ENCODE data around the gene RPTOR. TPM values are rescaled to one million over a fixed set of nuclear protein-coding genes. Genes with fewer than 3 reads are reported as not detected.
A peak's percentile ranks its signal among the peaks of the same experiment; 100 is the strongest.

RPTOR gene
- total RNA-seq, 3 donors from 2014 or later (not counting 1 experiment from before 2014, with no cell fraction given), result 49.2 to 63.6 (median 55.4) TPM

- Histone ChIP-seq H3K4me3 (ENCODE audit: low read length) (no peak overlapping the region), H3K4me1 (ENCODE audit: control insufficient read depth, insufficient read depth, low read length) (peaks cover 4% of the 10 kb centered on the region), H3K36me3 (ENCODE audit: control insufficient read depth, insufficient read depth, low read length) (no peaks in the 10 kb centered on the region), H3K27me3 (ENCODE audit: control insufficient read depth, insufficient read depth, low read length) (no peaks in the 10 kb centered on the region), H3K9me3 (ENCODE audit: control insufficient read depth, insufficient read depth, low read length) (no peaks in the 10 kb centered on the region), H3K27ac (ENCODE audit: low read length) (no peak overlapping the region)
- peak in 1 of 2 donors; percentile 44 for DNase-seq
- Mint-ChIP-seq H3K27ac (no peak overlapping the region), H3K4me3 (no peak overlapping the region), H3K9me3 (no peaks in the 10 kb centered on the region), H3K36me3 (no peaks in the 10 kb centered on the region), H3K27me3 (ENCODE audit: low read depth in 2 of 2) (no peaks in the 10 kb centered on the region), H3K4me1 (peaks cover 4 to 25% of the 10 kb centered on the region in 2 donors)
- TF ChIP-seq CTCF (IDR thresholded peaks at IDR 0.05), result no peak
- 80% methylated on average over 21 of the region's 23 CpGs for WGBS (ENCODE audit: insufficient coverage)
- no peak for ATAC-seq
- intact Hi-C loops (cut with micrococcal nuclease), result no loop called here
Observed at GRCh38 chr17:80746262-80746935, 201.8 kb downstream of the RPTOR start.

GRCh38 chr17:80747469-80747868 lies 202.8 kb downstream of the RPTOR start:
- intact Hi-C loops (cut with micrococcal nuclease), result no loop called here
- no peak for ATAC-seq
- Histone ChIP-seq H3K36me3 (ENCODE audit: control insufficient read depth, insufficient read depth, low read length) (no peaks in the 10 kb centered on the region), H3K4me1 (ENCODE audit: control insufficient read depth, insufficient read depth, low read length) (peaks cover 4% of the 10 kb centered on the region), H3K4me3 (ENCODE audit: low read length) (no peak overlapping the region), H3K9me3 (ENCODE audit: control insufficient read depth, insufficient read depth, low read length) (no peaks in the 10 kb centered on the region), H3K27ac (ENCODE audit: low read length) (no peak overlapping the region), H3K27me3 (ENCODE audit: control insufficient read depth, insufficient read depth, low read length) (no peaks in the 10 kb centered on the region)
- Mint-ChIP-seq H3K4me3 (no peak overlapping the region), H3K9me3 (no peaks in the 10 kb centered on the region), H3K4me1 (peaks cover 4 to 19% of the 10 kb centered on the region in 2 donors), H3K27me3 (ENCODE audit: low read depth in 2 of 2) (no peaks in the 10 kb centered on the region), H3K36me3 (no peaks in the 10 kb centered on the region), H3K27ac (no peak overlapping the region)
- 96% methylated on average over 8 of the region's 9 CpGs for WGBS (ENCODE audit: insufficient coverage)
- no peak for TF ChIP-seq CTCF (IDR thresholded peaks at IDR 0.05)
- DNase-seq, result no peak

- H3K9me3 ChIP-seq (ENCODE audit: control insufficient read depth, insufficient read depth, low read length), result no peaks in the 10 kb centered on the region
- H3K27ac ChIP-seq (ENCODE audit: low read length), result no peak overlapping the region
- no peaks in the 10 kb centered on the region for H3K27me3 ChIP-seq (ENCODE audit: control insufficient read depth, insufficient read depth, low read length)
- no peak for TF ChIP-seq CTCF (IDR thresholded peaks at IDR 0.05)
- Mint-ChIP-seq H3K4me3 (no peak overlapping the region), H3K4me1 (peaks cover 0 to 11% of the 10 kb centered on the region in 2 donors), H3K9me3 (no peaks in the 10 kb centered on the region), H3K36me3 (no peaks in the 10 kb centered on the region), H3K27ac (no peak overlapping the region), H3K27me3 (ENCODE audit: low read depth in 2 of 2) (no peaks in the 10 kb centered on the region)
- 96% methylated on average over 3 of the region's 3 CpGs for WGBS (ENCODE audit: insufficient coverage)
- H3K36me3 ChIP-seq (ENCODE audit: control insufficient read depth, insufficient read depth, low read length), result peaks cover 5% of the 10 kb centered on the region
- ATAC-seq (no peak), DNase-seq (no peak)
- intact Hi-C loops (cut with micrococcal nuclease), result no loop called here
- no peaks in the 10 kb centered on the region for H3K4me1 ChIP-seq (ENCODE audit: control insufficient read depth, insufficient read depth, low read length)
- H3K4me3 ChIP-seq (ENCODE audit: low read length), result no peak overlapping the region
Observed at GRCh38 chr17:80749611-80750010, 205.0 kb downstream of the RPTOR start.

- no peak for TF ChIP-seq CTCF (IDR thresholded peaks at IDR 0.05)
- Histone ChIP-seq H3K4me1 (ENCODE audit: control insufficient read depth, insufficient read depth, low read length) (no peaks in the 10 kb centered on the region), H3K27ac (ENCODE audit: low read length) (no peak overlapping the region), H3K4me3 (ENCODE audit: low read length) (no peak overlapping the region), H3K27me3 (ENCODE audit: control insufficient read depth, insufficient read depth, low read length) (no peaks in the 10 kb centered on the region), H3K9me3 (ENCODE audit: control insufficient read depth, insufficient read depth, low read length) (no peaks in the 10 kb centered on the region), H3K36me3 (ENCODE audit: control insufficient read depth, insufficient read depth, low read length) (peaks cover 6% of the 10 kb centered on the region)
- DNase-seq (peak in 1 of 2 donors; percentile 28), ATAC-seq (no peak)
- Mint-ChIP-seq H3K27me3 (ENCODE audit: low read depth in 2 of 2) (no peaks in the 10 kb centered on the region), H3K36me3 (no peaks in the 10 kb centered on the region), H3K4me1 (peaks cover 0 to 11% of the 10 kb centered on the region in 2 donors), H3K27ac (peak overlapping the region in 1 of 2 donors; percentile 33), H3K9me3 (no peaks in the 10 kb centered on the region), H3K4me3 (no peak overlapping the region)
- whole genome bisulfite sequencing (ENCODE audit: insufficient coverage), result 51% methylated on average over 13 of the region's 14 CpGs
- intact Hi-C loops (cut with micrococcal nuclease), result no loop called here
Observed at GRCh38 chr17:80750263-80750662, 205.6 kb downstream of the RPTOR start.
